ENCODE measurements around the gene CWC25. TPM values are rescaled to one million over a fixed set of nuclear protein-coding genes. Genes with fewer than 3 reads are reported as not detected.

The CWC25 gene
- total RNA-seq, 1 donor from 2014 or later, result 12.4 TPM

- TF ChIP-seq CTCF (IDR thresholded peaks at IDR 0.05; ENCODE audit: insufficient read depth, low read depth, low read length) (no peak), EZH2 (IDR thresholded peaks at IDR 0.05; ENCODE audit: insufficient read depth, low read length) (no peak)
- H3K79me2 ChIP-seq (ENCODE audit: insufficient read depth, low read length), result peaks cover 77% of the 10 kb centered on the region
- peak overlapping the region; percentile 95 for H3K9ac ChIP-seq (ENCODE audit: low read length)
- H3K4me1 Mint-ChIP-seq (ENCODE audit: low read depth, unreplicated experiment), result peaks cover 35% of the 10 kb centered on the region
- no peak overlapping the region for H3K27ac ChIP-seq (ENCODE audit: low read depth, low read length)
- peaks cover 69% of the 10 kb centered on the region for H4K20me1 ChIP-seq (ENCODE audit: insufficient read depth, low read length)
- peaks cover 4% of the 10 kb centered on the region for H3K36me3 ChIP-seq (ENCODE audit: insufficient read depth, low read length)
- H3K4me3 ChIP-seq (ENCODE audit: insufficient read depth, low read depth, low read length), result peak overlapping the region; percentile 22
- no peaks in the 10 kb centered on the region for H3K9me3 ChIP-seq (ENCODE audit: insufficient read depth, low read depth, low read length)
- no peak overlapping the region for H2AFZ ChIP-seq (ENCODE audit: low read depth, low read length)
- H3K36me3 Mint-ChIP-seq (ENCODE audit: low read depth, unreplicated experiment), result peaks cover 9% of the 10 kb centered on the region
- no peak for FAIRE-seq
- no peaks in the 10 kb centered on the region for H3K27me3 ChIP-seq (ENCODE audit: insufficient read depth, low read length)
- H3K27me3 Mint-ChIP-seq (ENCODE audit: low read depth, unreplicated experiment), result no peaks in the 10 kb centered on the region
- peak overlapping the region; percentile 87 for H3K4me2 ChIP-seq (ENCODE audit: low read length)
- no peak for DNase-seq (ENCODE audit: low read depth)
- peak overlapping the region; percentile 97 for H3K4me3 Mint-ChIP-seq (ENCODE audit: unreplicated experiment)
- no peaks in the 10 kb centered on the region for H3K9me3 Mint-ChIP-seq (ENCODE audit: unreplicated experiment)
- H3K27ac Mint-ChIP-seq (ENCODE audit: unreplicated experiment), result peak overlapping the region; percentile 26
- H3K4me1 ChIP-seq (ENCODE audit: insufficient read depth, low read length), result peaks cover 66% of the 10 kb centered on the region
Measured at GRCh38 chr17:38872671-38873385, 47.7 kb upstream of the CWC25 start.

- Mint-ChIP-seq H3K4me3 (ENCODE audit: unreplicated experiment) (peak overlapping the region; percentile 97), H3K27me3 (ENCODE audit: low read depth, unreplicated experiment) (no peaks in the 10 kb centered on the region), H3K4me1 (ENCODE audit: low read depth, unreplicated experiment) (peaks cover 33% of the 10 kb centered on the region), H3K36me3 (ENCODE audit: low read depth, unreplicated experiment) (peaks cover 9% of the 10 kb centered on the region), H3K27ac (ENCODE audit: unreplicated experiment) (peak overlapping the region; percentile 26), H3K9me3 (ENCODE audit: unreplicated experiment) (no peaks in the 10 kb centered on the region)
- H3K9ac ChIP-seq (ENCODE audit: low read length), result peak overlapping the region; percentile 95
- H2AFZ ChIP-seq (ENCODE audit: low read depth, low read length), result no peak overlapping the region
- H3K79me2 ChIP-seq (ENCODE audit: insufficient read depth, low read length), result peaks cover 70% of the 10 kb centered on the region
- H4K20me1 ChIP-seq (ENCODE audit: insufficient read depth, low read length), result peaks cover 61% of the 10 kb centered on the region
- TF ChIP-seq EZH2 (IDR thresholded peaks at IDR 0.05; ENCODE audit: insufficient read depth, low read length) (no peak), CTCF (IDR thresholded peaks at IDR 0.05; ENCODE audit: insufficient read depth, low read depth, low read length) (no peak)
- H3K4me2 ChIP-seq (ENCODE audit: low read length), result peak overlapping the region; percentile 87
- H3K36me3 ChIP-seq (ENCODE audit: insufficient read depth, low read length), result peaks cover 4% of the 10 kb centered on the region
- peak overlapping the region; percentile 88 for H3K4me3 ChIP-seq (ENCODE audit: insufficient read depth, low read depth, low read length)
- peaks cover 62% of the 10 kb centered on the region for H3K4me1 ChIP-seq (ENCODE audit: insufficient read depth, low read length)
- H3K27ac ChIP-seq (ENCODE audit: low read depth, low read length), result peak overlapping the region; percentile 62
- no peaks in the 10 kb centered on the region for H3K27me3 ChIP-seq (ENCODE audit: insufficient read depth, low read length)
- FAIRE-seq, result no peak
- H3K9me3 ChIP-seq (ENCODE audit: insufficient read depth, low read depth, low read length), result no peaks in the 10 kb centered on the region
- DNase-seq (ENCODE audit: low read depth), result no peak
Measured at GRCh38 chr17:38872027-38872511, 46.9 kb upstream of the CWC25 start.

Data from astrocyte (in vitro differentiated cells and primary cell).